HG02852 (cell line): ENCODE measurements around the gene ANKLE1.

Source experiments
- ATAC-seq: cut with Tn5 transposase; IDR thresholded peaks from one replicate; pipeline ENCODE4 v1.9.1; 2021; ENCODE audit warnings: mild to moderate bottlenecking, moderate library complexity; ENCODE audit not compliant: unreplicated experiment

The ANKLE1 gene

DNA sequence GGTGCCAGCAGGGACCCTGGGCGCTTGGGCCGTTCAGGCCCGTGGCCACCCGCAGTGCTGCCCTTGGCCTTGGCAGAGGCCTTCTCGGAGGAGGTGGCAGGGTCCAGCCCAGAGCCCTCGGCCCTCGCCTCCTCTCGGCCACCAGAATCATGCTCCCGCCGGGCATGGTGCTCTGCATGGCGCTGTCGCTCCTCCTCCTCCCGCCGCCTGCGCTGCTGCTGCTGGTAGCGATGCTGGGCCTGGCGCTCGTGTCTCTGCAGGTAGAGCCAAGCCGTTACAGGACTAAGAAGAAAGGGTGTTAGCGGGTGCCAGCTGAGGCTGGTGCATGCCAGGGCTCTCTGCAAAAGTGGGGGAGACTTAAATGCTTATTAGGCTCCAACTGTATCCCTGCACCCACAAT lies 43.4 kb downstream of the ANKLE1 start:
- no peak for ATAC-seq

DNA sequence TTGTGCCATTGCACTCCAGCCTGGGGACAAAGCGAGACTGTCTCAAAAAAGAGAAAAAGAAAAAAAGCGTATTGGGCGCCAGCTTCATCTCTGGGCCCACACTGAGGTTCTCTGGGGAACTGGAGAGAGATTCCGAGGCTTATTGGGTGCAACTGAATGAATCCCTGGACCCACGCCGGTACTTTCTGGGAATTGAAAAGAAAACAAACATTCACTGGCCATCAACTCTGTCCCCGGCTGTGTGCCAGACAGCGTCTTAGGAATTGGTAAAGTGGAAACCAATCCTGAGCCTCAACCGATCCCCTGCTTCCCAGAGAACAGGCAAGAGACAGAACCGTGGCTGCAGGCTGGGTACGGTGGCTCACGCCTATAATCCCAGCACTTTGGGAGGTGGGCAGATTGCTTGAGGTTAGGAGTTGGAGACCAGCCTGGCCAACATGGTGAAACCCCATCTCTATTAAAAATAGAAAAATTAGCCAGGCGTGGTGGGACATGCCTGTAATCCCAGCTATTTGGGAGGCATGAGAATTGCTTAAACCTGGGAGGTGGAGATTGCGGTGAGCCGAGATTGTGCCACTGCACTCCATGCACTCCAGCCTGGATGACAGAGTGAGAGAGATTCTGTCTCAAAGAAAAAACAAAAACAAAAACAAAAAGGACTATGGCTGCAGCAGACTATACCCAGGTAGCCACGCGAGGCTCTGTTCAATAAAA lies 44.3 kb downstream of the ANKLE1 start:
- no peak for ATAC-seq

DNA sequence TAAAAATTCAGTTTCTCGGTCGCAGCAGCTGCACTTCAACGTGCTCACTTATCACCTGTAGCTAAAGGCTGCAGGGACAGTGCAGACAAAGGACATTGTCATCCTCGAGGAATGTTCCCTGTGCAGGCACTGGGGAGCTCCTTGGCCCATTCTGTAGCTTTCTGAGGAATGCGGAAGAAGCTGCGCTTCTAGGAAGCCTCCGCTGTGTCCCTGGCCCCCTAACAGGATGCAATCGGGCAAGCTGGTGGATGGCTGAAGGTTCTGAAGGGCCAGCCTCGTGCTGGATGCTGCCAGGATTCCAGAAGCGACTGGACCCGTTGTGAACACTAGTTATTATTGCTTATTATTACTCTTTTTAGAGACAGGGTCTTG lies 44.9 kb downstream of the ANKLE1 start:
- no peak for ATAC-seq

DNA sequence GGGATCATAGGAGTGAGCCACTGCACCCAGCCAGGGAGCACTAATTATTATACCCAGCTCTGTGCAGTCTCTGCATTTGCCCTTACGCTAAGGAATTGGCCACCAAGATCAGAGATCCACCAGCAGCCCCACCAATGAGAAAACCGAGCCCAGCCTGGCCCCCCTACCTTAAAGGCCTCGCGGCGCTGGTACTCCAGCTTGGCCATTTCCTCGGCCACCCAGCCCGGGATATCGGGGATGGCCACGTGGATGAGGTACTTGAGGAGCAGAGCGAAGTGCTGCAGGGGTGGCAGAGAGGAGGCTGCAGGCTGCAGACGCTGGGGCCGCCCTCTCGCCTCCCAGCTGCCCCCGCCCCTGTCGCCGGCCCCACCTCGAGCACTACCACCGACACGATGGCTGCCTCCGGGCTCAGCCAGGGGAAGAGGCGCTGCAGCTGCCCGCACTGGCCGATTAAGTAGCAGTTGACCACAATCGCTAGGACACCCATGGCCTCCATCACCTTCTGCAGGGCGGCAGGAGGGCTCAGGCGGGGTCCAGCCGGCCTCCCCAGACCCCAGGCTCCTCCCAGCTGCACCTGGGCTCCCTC lies 45.5 kb downstream of the ANKLE1 start:
- no peak for ATAC-seq

DNA sequence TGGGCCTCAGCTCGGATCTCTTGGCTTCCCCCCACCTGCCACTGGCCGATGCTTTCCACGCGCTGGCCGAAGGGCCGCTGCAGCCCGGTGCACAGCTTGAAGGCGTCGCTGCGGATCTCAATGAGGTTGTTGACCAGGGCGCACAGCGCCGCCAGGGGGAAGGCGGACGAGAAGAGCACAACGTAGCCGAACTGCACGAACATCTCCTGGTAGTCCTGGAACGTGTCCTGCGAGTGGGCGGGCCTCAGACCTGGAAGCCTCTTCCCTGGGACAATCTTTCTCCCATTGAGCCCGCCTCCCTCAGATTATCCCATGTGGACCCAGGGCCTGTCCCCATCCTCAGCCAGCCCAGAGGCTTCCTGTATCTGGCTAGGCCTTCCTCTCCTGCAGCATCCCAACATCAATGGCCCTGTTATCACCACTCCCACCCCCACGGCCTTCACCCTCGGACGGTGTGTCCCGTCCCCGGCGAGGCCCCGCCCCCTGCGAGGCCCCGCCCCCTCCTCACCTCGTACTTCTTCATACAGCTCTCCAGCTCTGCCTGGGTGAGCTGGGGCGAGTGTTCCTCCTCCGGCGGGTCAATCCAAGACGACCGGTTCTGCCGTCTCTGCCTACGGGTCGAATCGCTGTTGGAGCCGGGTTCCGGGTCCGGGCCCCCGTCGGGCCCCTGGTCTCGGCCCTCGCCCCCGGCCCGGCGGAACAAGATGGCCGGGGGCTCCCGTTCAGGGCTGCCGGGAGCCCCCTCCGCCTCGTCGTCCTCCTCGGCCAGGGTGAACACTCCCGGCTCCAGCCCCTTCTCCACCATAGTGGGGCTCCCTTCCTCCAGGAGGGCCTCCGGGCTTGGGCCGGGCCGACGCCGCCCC lies 46.2 kb downstream of the ANKLE1 start:
- ATAC-seq: no peak

DNA sequence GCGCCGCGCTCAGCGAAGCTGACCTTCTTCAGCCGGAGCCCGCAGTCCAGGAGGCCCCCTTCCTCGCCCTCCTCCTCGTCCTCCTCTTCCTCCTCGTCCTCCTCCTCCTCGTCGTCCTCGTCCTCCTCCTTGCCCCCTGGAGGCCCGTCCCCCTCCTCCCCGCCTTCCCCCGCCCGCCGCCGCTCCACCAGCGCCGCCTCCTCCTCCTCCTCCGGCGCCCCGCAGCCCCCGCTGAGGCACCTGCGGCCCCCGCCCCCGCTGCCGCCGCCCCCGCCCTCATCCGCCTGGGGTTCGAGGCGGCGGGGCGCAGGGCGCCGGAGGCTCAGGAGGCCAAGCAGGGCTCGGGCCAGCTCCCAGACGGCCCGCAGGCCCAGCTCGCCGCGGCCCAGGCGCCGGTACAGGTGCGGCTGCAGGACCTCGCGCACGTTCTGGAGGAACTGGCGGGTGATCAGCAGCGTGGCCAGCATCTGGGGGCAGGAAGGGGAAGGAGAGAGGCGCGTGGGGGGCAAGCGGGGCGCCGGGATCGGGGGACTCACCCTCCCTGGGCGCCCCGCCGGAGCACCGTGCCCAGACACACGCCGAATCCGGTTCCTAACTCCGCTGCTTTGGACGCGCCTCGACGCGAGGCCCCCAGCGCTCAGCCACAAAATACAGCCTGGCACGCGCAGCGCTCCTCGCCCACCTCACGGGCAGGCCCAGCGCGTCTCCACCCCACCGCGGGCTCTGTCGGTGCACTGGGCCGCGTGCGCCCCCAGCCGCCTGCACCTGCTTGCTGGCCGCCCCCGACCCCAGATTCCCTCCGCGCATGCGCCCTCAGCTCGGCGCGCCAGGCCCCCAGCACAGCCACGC lies 47.0 kb downstream of the ANKLE1 start:
- no peak for ATAC-seq

DNA sequence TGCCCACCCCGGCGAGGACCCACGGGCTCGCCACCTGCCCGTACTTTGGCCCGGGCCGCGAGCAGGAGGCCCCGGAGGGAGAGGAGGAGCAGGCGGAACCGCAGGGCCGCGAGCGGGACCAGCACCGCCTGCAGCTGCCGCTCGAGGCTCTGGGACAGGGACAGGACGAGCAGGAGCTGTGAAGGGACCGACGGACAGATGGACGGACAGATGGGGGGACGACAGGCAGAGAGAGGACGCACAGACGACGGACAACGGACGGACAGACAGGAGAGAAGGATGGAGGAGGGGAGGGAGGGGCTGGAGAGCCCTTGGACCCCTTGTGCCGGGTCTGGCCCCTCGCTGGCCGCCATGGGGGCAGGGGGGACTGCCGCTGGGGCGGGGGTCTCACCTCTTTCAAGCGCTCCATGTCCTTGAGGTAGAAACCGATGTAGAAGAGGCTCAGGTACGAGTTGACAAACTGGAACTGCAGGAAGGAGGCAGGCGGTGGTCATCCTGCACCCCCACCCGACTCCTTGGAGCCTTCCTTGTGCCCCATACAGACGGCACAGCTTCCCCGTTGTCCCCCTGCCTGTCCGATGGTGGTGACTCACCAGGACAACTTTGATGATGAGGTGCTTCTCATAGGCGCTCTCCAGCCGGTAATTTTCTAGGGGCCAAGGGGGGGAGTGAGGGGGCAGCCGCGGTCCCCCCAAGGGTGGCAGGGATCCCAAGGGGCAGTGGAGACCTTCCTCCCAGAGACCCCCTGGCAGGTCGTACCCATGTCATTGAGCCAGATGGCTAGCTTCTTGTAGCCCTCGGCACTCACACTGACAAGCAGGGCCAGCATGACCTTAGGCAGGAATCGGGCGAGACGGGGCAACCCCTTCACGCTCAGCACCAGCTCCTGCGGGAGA lies 47.9 kb downstream of the ANKLE1 start:
- no peak for ATAC-seq

DNA sequence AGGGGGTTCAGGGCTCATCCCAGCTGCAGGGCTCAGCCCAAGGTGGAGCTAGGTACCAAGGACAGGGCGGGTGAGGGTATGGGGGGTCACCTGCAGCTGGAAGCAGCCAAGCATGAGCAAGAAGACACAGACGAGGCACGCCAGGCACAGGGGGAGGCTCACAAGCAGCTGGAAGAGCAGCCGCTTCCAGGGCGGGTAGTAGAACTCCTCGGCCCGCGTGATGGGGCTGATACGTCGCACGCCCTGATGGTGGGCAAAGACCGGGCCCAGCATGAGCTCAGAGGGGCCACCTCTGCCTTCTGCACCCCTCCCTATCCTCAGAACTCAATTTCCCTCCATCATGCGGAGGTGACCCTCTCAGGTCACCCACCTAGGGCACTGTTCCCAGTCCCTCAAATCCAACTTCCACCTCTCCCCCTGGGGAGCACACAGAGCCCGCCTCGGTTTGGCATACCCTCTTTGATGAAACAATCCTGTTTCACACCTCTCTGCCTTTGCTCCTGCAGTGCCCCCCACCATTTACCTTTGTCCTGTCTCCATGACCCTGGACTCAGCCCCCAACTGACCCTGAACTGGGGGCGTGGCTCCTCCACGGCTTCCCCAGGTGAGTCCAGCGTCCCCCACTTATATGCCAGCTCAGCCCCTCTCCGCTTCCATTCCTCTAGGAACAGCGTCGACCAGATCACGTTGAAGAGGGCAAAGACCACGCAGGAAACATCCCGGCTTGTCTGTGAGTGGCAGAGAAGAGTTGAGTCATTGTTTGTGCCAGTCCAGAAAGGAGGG lies 48.8 kb downstream of the ANKLE1 start:
- no peak for ATAC-seq

DNA sequence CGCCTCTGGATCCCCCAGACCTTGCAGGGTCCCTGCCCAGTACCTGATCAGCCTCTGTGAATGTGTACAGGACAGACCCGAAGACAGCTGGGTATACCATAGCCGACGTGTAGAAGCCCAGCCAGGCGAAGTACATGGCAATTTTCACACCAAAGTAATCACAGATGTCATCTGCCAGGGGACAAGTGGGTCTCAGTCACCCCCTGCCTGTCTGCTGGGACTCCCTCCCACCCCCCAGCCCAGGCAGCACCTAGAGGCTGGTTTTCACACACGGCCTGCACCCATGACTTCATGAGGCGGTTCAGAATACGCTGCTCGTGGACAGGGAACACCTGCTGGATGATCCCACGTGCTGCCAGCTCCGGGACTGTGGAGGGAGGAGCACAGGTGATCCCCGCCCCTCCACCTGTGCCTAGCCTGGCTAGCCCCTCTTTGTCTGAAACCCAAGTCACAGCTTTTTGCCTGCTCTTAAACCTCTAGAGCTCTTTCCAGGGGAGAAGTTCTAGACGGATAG lies 49.4 kb downstream of the ANKLE1 start:
- ATAC-seq: no peak

DNA sequence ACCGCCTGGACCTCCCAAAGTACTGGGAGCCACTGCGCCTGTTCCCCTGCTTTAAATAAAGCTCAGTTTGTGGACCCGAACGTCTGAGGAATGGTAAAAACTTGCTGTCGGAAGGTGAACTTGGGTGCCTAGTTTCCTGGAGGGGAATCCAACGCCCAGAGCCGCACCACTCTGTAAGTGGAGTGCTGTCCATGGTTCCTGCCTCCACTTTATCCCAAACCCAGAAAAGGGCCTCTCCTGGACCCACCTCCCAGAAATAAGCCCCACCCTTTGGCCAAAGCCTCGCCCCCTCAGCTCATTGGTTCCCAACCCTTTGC lies 50.6 kb downstream of the ANKLE1 start:
- no peak for ATAC-seq

DNA sequence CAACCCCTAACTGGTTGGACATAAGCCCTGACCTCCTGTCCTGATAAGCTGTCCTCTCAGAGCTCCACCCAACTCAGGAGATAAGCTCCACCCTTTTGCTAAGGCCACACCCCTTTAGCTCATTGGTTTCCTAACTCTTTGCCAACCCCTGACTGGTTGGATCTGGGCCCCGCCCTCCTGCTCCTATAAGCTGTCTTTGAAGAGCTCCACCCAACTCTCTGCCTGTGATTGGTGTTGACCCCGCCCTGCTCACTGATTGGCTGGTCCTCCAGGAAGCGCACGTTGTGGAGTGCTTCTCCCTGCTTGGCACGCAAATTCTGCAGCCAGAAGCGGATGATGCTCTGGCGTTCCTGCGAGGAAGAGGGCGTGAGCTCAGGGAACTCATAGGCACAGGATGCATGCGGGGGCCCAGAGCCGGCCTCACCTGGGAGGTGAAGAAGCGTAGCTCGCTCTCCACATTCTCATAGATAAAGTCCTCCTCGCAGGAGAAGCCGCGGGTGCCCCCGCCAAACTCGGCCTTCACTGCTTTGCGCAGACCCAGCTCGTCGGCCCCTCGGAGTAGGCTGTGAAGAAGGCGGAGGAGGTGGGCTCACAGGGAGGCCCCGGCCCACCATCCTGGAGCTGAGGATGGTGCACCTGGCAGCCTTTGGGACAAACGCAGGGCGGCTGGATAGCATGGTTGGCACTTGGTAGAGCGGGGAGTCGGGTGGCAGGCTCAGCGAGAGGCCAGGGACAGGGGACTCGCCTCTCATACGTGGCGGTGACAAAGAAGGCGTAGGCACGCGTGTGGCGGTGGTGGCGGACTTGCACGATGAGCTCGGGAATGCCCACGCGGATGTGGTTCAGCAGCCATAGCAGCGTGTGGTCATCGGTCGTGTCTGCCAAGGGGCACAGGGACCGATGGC lies 51.2 kb downstream of the ANKLE1 start:
- no peak for ATAC-seq

DNA sequence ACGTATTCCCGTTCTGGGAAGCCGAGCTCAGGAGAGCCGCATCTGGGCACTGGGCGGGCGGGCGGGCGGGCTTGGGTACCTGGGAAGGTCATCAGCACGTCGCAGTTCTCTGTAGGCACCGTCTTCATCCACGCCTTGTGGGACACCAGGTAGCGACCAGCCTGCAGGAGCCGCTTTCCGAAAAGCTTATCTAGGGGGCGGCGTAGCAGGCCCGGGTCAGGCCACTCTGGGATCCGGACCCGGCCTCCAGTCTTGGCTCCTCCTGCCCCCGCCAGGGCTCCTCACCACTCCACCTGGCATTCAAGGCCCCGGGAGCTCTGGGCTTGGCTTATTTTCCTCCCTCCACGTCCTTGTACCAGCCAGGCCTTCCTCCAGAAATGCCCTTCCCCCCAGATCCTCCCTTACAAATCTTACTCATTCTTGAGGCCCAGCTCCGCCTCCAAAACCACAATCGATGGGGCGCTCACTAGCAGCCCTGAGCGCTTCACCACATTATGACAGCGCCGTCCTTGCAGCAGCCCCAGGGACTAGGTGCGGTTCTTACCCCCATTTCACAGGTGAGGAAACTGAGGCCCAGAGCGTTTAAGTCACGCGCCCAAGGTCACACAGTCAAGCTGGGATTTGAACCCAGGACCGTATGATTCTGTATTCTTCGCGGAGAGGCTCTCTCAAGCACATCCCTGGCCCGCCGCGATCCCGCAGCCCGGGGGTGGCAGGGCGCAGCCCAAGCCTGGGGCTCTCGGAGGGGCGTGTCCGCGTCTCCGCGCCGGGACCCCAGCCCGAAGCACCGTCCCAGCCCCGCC lies 52.1 kb downstream of the ANKLE1 start:
- no peak for ATAC-seq

DNA sequence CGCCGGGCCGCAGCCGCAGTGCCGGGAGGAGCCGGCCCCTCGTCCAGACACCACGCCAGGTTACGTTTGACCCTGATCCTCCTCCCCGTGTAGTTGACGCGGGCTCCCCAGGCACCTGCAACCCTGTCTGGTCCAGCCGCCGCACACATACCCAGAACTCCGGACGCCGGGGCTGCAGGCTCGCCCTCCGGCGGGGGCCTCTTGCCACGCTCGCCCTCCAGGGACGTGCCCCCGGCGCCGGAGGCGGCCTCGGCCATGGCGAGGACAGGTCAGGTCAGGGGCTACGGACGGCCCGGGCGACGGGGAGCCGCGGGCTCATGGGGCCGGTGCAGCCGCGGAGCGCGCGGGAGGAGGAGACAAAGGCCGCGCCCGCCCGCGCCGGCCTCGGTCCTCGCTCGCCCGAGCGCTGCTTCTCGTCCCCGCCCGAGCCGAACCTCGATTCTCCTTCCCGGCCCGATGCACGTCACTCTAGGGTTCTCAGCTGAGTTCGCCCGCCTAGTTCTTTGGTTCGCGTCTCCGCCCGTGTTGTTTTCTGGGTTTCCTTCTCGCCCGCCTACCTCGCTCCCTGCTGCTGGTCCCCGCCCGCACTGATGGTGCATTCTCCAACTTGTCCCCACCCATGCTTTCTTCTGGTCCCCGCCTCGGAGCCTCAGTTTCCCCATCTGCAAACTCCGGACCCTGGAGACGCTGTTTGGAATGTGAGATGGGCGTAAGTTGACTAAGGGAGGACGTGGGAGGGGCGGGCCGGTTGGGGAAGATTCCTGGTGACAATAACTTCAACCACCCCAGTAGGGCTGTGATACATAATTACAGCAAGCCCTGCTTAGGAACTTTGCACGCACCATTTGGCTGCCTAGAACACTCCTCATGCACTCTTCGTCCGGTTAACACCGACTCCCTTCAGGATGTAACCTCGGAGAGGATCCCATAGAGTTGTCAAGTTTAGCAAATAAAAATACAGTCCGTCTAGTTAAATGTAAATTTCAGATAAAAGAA lies 53.0 kb downstream of the ANKLE1 start, which contains the start of gene ANO8:
TSS of gene ANO8 (minus strand) at position 442 of the 996 bp plus-strand sequence. CDS start at position 257, 185 bp downstream.
- no peak for ATAC-seq

DNA sequence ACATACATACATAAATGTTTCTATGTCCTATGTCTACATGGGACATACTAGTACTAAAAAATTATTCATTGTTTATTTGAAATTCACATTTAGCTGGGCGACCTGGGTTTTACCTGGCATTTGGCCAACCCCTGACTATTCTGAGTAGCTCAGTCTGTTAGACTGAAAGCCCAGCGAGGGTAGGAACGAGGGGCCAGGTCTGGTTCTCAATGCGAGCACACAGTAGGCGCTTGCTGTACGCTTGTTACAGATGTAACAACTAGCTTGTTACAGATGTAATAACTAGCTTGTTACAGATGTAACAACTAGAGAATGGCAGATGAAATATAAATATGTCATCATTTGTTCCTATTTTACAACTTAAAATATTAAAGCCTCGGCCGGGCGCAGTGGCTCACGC lies 53.9 kb downstream of the ANKLE1 start:
- no peak for ATAC-seq
